MCF 10A (cell line): ENCODE measurements around the gene LY6G6D. TPM values are rescaled to one million over a fixed set of nuclear protein-coding genes. Genes with fewer than 3 reads are reported as not detected.
A peak's percentile ranks its signal among the peaks of the same experiment; 100 is the strongest.

Source experiments
- BruUV-seq: library from RNA; stranded (reverse); fragments of 400-500 nt; replicated peaks from 2 replicates; lab custom pipeline; 2021; lab: Mats Ljungman, UMichigan
- CTCF ChIA-PET: fragments of 300-600 bp; sonication (Branson Sonifier 250); formaldehyde crosslinking; extraction: SDS; loops from one replicate; lab custom pipeline; 2021; ENCODE audit warnings: antibody characterized with exemption, inconsistent platforms; lab: Yijun Ruan, JAX
- POLR2A ChIA-PET: fragments of 300-600, 350-650 bp; sonication (Branson Sonifier 250); formaldehyde crosslinking; extraction: SDS; loops from one replicate; lab custom pipeline; 2020; ENCODE audit warnings: antibody characterized with exemption, inconsistent platforms; lab: Yijun Ruan, JAX
- DNase-seq: peaks from one replicate; pipeline ENCODE4 v3.0.0-alpha.2; 2018; ENCODE audit not compliant: unreplicated experiment
- H3K27ac Mint-ChIP-seq: one replicate; pipeline ENCODE4 v1.8.0; 2022; ENCODE audit warnings: mild to moderate bottlenecking, low read depth, mixed read lengths; ENCODE audit not compliant: unreplicated experiment
- H3K27me3 Mint-ChIP-seq: one replicate; pipeline ENCODE4 v1.8.0; 2022; ENCODE audit warnings: mixed read lengths; ENCODE audit not compliant: insufficient read depth, unreplicated experiment
- H3K36me3 Mint-ChIP-seq: one replicate; pipeline ENCODE4 v1.8.0; 2022; ENCODE audit warnings: mild to moderate bottlenecking, moderate library complexity, mixed read lengths; ENCODE audit not compliant: insufficient read depth, unreplicated experiment
- H3K4me1 Mint-ChIP-seq: one replicate; pipeline ENCODE4 v1.8.0; 2022; ENCODE audit warnings: mixed read lengths; ENCODE audit not compliant: insufficient read depth, unreplicated experiment
- H3K4me3 Mint-ChIP-seq: one replicate; pipeline ENCODE4 v1.8.0; 2022; ENCODE audit warnings: mild to moderate bottlenecking, moderate library complexity, mixed read lengths; ENCODE audit not compliant: unreplicated experiment
- H3K9me3 Mint-ChIP-seq: one replicate; pipeline ENCODE4 v1.8.0; 2022; ENCODE audit warnings: mixed read lengths; ENCODE audit not compliant: unreplicated experiment
- CTCF ChIP-seq: fragments of 200-600 bp; IDR thresholded peaks from one replicate; pipeline ENCODE4 v1.8.0; 2022; ENCODE audit warnings: antibody characterized with exemption, mild to moderate bottlenecking; ENCODE audit not compliant: unreplicated experiment
- intact Hi-C: fragments of 100-400 bp; cut with micrococcal nuclease; formaldehyde crosslinking; loops from 2 replicates; pipeline ENCODE4 v1.14.1; 2022
- total RNA-seq: library from RNA; stranded (reverse); gene quantifications from 2 replicates; pipeline ENCODE4 v1.2.3, GENCODE V29; 2022

The LY6G6D gene
- total RNA-seq, 1 experiment from 2014 or later: not detected

GRCh38 chr6:31734247-31734820 lies 19.2 kb downstream of the LY6G6D start:
- peak overlapping the region; percentile 95 for H3K4me3 Mint-ChIP-seq
- TF ChIP-seq CTCF: no peak
- ChIA-PET CTCF (interaction anchor here (0.6 to 1.3 kb wide), 3 partner anchors 36 to 99 kb away, joined by 3 to 4 read pairs (median 3); no protein-coding TSS in a partner anchor), POLR2A (interaction anchor here (0.5 to 11.8 kb wide), 13 partner anchors 13 to 1691 kb away, joined by 3 to 95 read pairs (median 10); partner anchors contain the start of genes ABHD16A, BAG6, C6orf47 and CSNK2B)
- BruUV-seq: no TSS peak
- peaks cover 43% of the 10 kb centered on the region for H3K36me3 Mint-ChIP-seq
- intact Hi-C loops: no loop called here
- peaks cover 31% of the 10 kb centered on the region for H3K4me1 Mint-ChIP-seq
- no peaks in the 10 kb centered on the region for H3K9me3 Mint-ChIP-seq
- H3K27me3 Mint-ChIP-seq: no peaks in the 10 kb centered on the region
- DNase-seq: no peak
- H3K27ac Mint-ChIP-seq: peak overlapping the region; percentile 81

GRCh38 chr6:31734821-31735406 lies 19.8 kb downstream of the LY6G6D start:
- Mint-ChIP-seq H3K9me3 (no peaks in the 10 kb centered on the region), H3K4me1 (peaks cover 30% of the 10 kb centered on the region), H3K27ac (peak overlapping the region; percentile 81), H3K27me3 (no peaks in the 10 kb centered on the region), H3K36me3 (peaks cover 43% of the 10 kb centered on the region), H3K4me3 (peak overlapping the region; percentile 95)
- POLR2A ChIA-PET: interaction anchor here (0.5 to 11.8 kb wide), 19 partner anchors 18 to 1690 kb away, joined by 3 to 95 read pairs (median 10); partner anchors contain the start of genes ABHD16A, BAG6, C6orf47 and CSNK2B
- intact Hi-C loops: no loop called here
- CTCF ChIA-PET: interaction anchor here (0.6 to 1.3 kb wide), 2 partner anchors 51 to 95 kb away, joined by 3 read pairs; no protein-coding TSS in a partner anchor
- DNase-seq: peak; percentile 79
- BruUV-seq: no TSS peak
- TF ChIP-seq CTCF: no peak

- CTCF ChIA-PET: interaction anchor here (0.6 to 1.7 kb wide), 8 partner anchors 21 to 115 kb away, joined by 3 to 6 read pairs (median 4); partner anchors contain the start of gene HSPA1B
- peak within 1 kb of the TSS; percentile 95 for H3K4me3 Mint-ChIP-seq
- H3K27me3 Mint-ChIP-seq: no peaks in the 10 kb centered on the region
- TSS peak; percentile 75 for BruUV-seq
- POLR2A ChIA-PET: interaction anchor here (0.6 to 11.8 kb wide), 29 partner anchors 9 to 235 kb away, joined by 3 to 95 read pairs (median 6); partner anchors contain the start of genes ABHD16A, BAG6, C6orf47 and CSNK2B
- H3K36me3 Mint-ChIP-seq: peaks cover 32% of the 10 kb centered on the region
- TF ChIP-seq CTCF: no peak
- H3K9me3 Mint-ChIP-seq: no peaks in the 10 kb centered on the region
- intact Hi-C loops: no loop called here
- peaks cover 40% of the 10 kb centered on the region for H3K4me1 Mint-ChIP-seq
- DNase-seq: peak; percentile 87
- H3K27ac Mint-ChIP-seq: peak within 1 kb of the TSS; percentile 81
Observed at GRCh38 chr6:31736021-31736767, 21.0 kb downstream of the LY6G6D start, which contains the start of gene CLIC1. TSS of gene CLIC1 (minus strand) at chr6:31736530. CDS start at chr6:31736300, 230 bp downstream.
